ENCODE measurements around the gene EIF4B. TPM values are rescaled to one million over a fixed set of nuclear protein-coding genes. Genes with fewer than 3 reads are reported as not detected.

Gene EIF4B
- total RNA-seq, 1 experiment from 2014 or later = 809 TPM

DNA sequence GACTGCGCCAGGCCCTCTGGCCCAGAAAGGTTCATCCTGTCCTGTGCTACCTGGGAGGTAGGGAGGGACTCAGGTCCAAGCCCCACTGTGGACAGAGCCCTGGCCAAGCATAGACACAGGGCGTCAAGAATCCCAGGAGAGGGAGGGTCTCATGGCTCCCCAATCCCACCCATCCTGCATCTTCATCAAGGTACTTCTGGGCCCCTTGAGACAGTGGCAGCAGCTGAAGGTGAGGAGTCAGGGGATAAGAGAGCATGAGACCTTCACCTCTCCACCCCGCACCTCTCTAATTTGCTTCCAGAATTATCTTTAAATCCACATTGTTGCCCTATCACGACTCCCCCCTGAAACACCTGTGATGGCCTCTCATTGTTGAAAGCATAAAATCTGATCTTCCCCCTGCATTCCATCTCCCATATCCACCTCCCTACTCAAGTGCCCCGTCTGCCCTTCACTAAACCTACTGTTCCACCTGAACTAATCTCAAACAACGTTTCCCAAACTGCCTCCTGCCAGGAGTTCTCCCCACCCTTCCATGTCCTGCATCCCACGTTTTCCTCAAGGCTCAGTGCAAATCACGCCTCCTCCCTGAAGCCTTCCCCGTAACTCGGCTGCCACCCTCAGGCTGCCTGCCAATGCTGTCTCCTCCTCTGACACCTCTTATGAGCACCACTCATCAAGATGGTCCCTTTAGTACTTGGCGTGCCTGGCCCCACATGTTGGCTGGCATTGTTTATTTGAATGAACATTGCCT, 30.3 kb upstream of the EIF4B start:
- Histone ChIP-seq H4K20me1 (ENCODE audit: insufficient read depth) (no peaks in the 10 kb centered on the region), H3K4me2 (ENCODE audit: low read length) (peak overlapping the region; percentile 44), H3K9me3 (ENCODE audit: control insufficient read depth in 1 of 2, insufficient read depth in 1 of 2, low read depth in 1 of 2, low read length in 2 of 2) (no peaks in the 10 kb centered on the region), H3K79me2 (ENCODE audit: insufficient read depth, low read length) (no peaks in the 10 kb centered on the region), H3K9ac (ENCODE audit: low read length) (no peak overlapping the region), H3K27me3 (ENCODE audit: insufficient read depth, low read length) (no peaks in the 10 kb centered on the region), H3K9me2 (ENCODE audit: insufficient read depth) (no peaks in the 10 kb centered on the region), H3K4me1 (ENCODE audit: control insufficient read depth in 1 of 2, insufficient read depth in 2 of 2, low read length in 2 of 2) (peaks cover 53 to 63% of the 10 kb centered on the region in 2 experiments), H2AFZ (ENCODE audit: low read depth, low read length, poor library complexity, severe bottlenecking) (peak overlapping the region; percentile 79), H3K27ac (ENCODE audit: low read depth, low read length) (peak overlapping the region; percentile 21; the same call in 1 of the 2 replicates), H3K4me3 (replicated peaks in 1 of 2; ENCODE audit: low read depth in 1 of 2, low read length in 2 of 2) (no peak overlapping the region), H3K36me3 (ENCODE audit: control insufficient read depth in 1 of 2, insufficient read depth in 2 of 2, low read length in 2 of 2) (no peaks in the 10 kb centered on the region)
- intact Hi-C loops (cut with micrococcal nuclease) = loop anchor here (1.0 kb wide), 2 partner anchors 71 to 92 kb away; partner anchors contain the start of gene KRT8
- no TSS peak for BruUV-seq (replicated peaks)
- RAD21 ChIA-PET (ENCODE audit: low non-redundant PET in 1 of 2, low total read pairs in 2 of 2, uncharacterized antibody in 2 of 2, unreplicated experiment in 2 of 2) = interaction anchor here in 1 of 2 experiments (2.4 kb wide), 1 partner anchor 91 kb away, joined by 8 read pairs; no protein-coding TSS in a partner anchor
- peak; percentile 73 for DNase-seq (ENCODE audit: low read depth, low spot score)
- CTCF ChIA-PET = interaction anchor here (6.9 kb wide), 1 partner anchor 91 kb away, joined by 35 read pairs; no protein-coding TSS in a partner anchor
- TF ChIP-seq, protein P1, sequence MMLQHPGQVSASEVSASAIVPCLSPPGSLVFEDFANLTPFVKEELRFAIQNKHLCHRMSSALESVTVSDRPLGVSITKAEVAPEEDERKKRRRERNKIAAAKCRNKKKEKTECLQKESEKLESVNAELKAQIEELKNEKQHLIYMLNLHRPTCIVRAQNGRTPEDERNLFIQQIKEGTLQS (IDR thresholded peaks at IDR 0.05) = no peak
- TF ChIP-seq, protein P2, sequence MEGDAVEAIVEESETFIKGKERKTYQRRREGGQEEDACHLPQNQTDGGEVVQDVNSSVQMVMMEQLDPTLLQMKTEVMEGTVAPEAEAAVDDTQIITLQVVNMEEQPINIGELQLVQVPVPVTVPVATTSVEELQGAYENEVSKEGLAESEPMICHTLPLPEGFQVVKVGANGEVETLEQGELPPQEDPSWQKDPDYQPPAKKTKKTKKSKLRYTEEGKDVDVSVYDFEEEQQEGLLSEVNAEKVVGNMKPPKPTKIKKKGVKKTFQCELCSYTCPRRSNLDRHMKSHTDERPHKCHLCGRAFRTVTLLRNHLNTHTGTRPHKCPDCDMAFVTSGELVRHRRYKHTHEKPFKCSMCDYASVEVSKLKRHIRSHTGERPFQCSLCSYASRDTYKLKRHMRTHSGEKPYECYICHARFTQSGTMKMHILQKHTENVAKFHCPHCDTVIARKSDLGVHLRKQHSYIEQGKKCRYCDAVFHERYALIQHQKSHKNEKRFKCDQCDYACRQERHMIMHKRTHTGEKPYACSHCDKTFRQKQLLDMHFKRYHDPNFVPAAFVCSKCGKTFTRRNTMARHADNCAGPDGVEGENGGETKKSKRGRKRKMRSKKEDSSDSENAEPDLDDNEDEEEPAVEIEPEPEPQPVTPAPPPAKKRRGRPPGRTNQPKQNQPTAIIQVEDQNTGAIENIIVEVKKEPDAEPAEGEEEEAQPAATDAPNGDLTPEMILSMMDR (IDR thresholded peaks at IDR 0.05 in 2 of 3, conservative IDR thresholded peaks at IDR 0.05 in 1 of 3; ENCODE audit: borderline replicate concordance in 1 of 3, insufficient read depth in 1 of 3, low read depth in 2 of 3, low read length in 2 of 3) = peak in 2 of 3 experiments; percentile 71 to 90; a peak in 4 of 6 replicates
- TF ChIP-seq FOSL1 (IDR thresholded peaks at IDR 0.05; ENCODE audit: low read depth) (no peak), CEBPB (IDR thresholded peaks at IDR 0.05; ENCODE audit: low read depth) (no peak), RAD21 (IDR thresholded peaks at IDR 0.05; ENCODE audit: low read depth) (no peak), SIN3A (IDR thresholded peaks at IDR 0.05; ENCODE audit: low read depth) (no peak), YY1 (IDR thresholded peaks at IDR 0.05; ENCODE audit: extremely low read depth, insufficient replicate concordance, low read depth, low read length) (peak; percentile 51), JUND (IDR thresholded peaks at IDR 0.05) (no peak), EZH2 (IDR thresholded peaks at IDR 0.05) (no peak)
- TF ChIP-seq, protein P3, sequence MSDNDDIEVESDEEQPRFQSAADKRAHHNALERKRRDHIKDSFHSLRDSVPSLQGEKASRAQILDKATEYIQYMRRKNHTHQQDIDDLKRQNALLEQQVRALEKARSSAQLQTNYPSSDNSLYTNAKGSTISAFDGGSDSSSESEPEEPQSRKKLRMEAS (IDR thresholded peaks at IDR 0.05) = no peak
- POLR2A ChIA-PET = interaction anchor here (1.0 to 2.7 kb wide), 2 partner anchors 24 to 72 kb away, joined by 4 to 12 read pairs; partner anchors contain the start of gene KRT8
- ATAC-seq = peak; percentile 71

Measured in HCT116 (cell line).